GM15510 (cell line): Measurements from ENCODE around the gene MCTP1.

ENCODE experiments used
- POLR2A ChIP-seq: IDR thresholded peaks from 3 replicates; pipeline ENCODE4 v1.6.1; 2011; ENCODE audit warnings: borderline replicate concordance; ENCODE audit not compliant: insufficient read length; ENCODE audit errors: extremely low read depth

MCTP1 gene

GRCh38 chr5:95124101-95124500 is 160.8 kb downstream of the MCTP1 start:
- TF ChIP-seq POLR2A: no peak

- no peak for TF ChIP-seq POLR2A
Observed at GRCh38 chr5:95114902-95115301, 170.0 kb downstream of the MCTP1 start.

GRCh38 chr5:95114305-95114704 is 170.6 kb downstream of the MCTP1 start:
- TF ChIP-seq POLR2A: no peak

GRCh38 chr5:95113489-95113888 is 171.4 kb downstream of the MCTP1 start:
- no peak for TF ChIP-seq POLR2A

- TF ChIP-seq POLR2A: no peak
Observed at GRCh38 chr5:95111141-95111540, 173.8 kb downstream of the MCTP1 start.

- no peak for TF ChIP-seq POLR2A
Observed at GRCh38 chr5:95110118-95110517, 174.8 kb downstream of the MCTP1 start.

- TF ChIP-seq POLR2A: no peak
Observed at GRCh38 chr5:95107138-95107537, 177.8 kb downstream of the MCTP1 start.

- no peak for TF ChIP-seq POLR2A
Observed at GRCh38 chr5:95105638-95106037, 179.3 kb downstream of the MCTP1 start.

GRCh38 chr5:95102687-95103086 is 182.2 kb downstream of the MCTP1 start:
- no peak for TF ChIP-seq POLR2A

GRCh38 chr5:95102080-95102479 is 182.8 kb downstream of the MCTP1 start:
- no peak for TF ChIP-seq POLR2A

- no peak for TF ChIP-seq POLR2A
Observed at GRCh38 chr5:95100551-95100950, 184.3 kb downstream of the MCTP1 start.

- TF ChIP-seq POLR2A: no peak
Observed at GRCh38 chr5:95098012-95098411, 186.9 kb downstream of the MCTP1 start.

GRCh38 chr5:95093211-95093610 is 191.7 kb downstream of the MCTP1 start:
- TF ChIP-seq POLR2A: no peak

GRCh38 chr5:95090774-95091173 is 194.1 kb downstream of the MCTP1 start:
- no peak for TF ChIP-seq POLR2A

- no peak for TF ChIP-seq POLR2A
Observed at GRCh38 chr5:95087816-95088317, 197.0 kb downstream of the MCTP1 start.

- TF ChIP-seq POLR2A: no peak
Observed at GRCh38 chr5:95086927-95087815, 197.7 kb downstream of the MCTP1 start.
